ENCODE measurements around the gene CX3CL1. TPM values are rescaled to one million over a fixed set of nuclear protein-coding genes. Genes with fewer than 3 reads are reported as not detected.
"Not testable (repeated sequence)": the region's sequence is repeated elsewhere in the genome, so short reads cannot be mapped to it uniquely, and the experiment has no call there.

Gene CX3CL1
- total RNA-seq = not detected

DNA sequence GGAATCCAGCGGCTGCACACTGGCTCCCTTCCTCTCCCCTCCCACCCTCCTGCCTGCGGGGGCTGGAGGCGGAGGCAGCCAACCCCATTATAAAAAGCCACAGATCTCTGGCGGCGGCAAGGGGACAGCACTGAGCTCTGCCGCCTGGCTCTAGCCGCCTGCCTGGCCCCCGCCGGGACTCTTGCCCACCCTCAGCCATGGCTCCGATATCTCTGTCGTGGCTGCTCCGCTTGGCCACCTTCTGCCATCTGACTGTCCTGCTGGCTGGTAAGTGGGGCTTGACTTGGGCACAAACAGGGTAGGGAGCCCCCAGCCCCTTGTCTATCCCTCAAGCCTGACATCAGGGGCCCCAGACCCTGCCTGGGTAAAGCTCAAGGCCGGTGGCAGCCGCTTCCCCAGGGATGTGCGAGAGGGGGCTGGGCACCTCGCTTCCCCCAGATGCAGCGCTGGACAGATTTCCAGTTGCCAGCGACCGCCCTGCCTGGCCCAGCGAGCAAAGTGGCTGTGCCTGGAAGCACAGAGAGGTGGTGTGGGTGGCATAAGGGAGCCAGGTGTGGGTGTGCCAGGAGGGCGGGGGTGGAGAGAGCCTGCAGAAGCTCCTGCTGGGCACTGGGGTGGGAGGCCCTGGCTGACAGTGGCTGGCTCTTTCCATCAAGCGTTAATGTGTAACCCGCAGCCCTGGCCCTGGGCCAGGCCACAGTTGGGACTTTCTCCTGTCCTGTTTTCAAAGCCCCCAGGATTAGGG lies at the start of gene CX3CL1:
Gene CX3CL1, plus strand, starts transcription at position 119 of the 745 bp plus-strand sequence. Its CDS starts 79 bp downstream, at position 198.
- Mint-ChIP-seq H3K27ac (no peak within 1 kb of the TSS), H3K4me1 (ENCODE audit: low read depth in 2 of 2) (no peaks in the 10 kb centered on the region), H3K36me3 (no peaks in the 10 kb centered on the region), H3K4me3 (no peak within 1 kb of the TSS), H3K9me3 (no peaks in the 10 kb centered on the region), H3K27me3 (peaks cover 10 to 11% of the 10 kb centered on the region in 2 donors)
- no peak for ATAC-seq
- peak; percentile 49 for DNase-seq (ENCODE audit: low spot score)

DNA sequence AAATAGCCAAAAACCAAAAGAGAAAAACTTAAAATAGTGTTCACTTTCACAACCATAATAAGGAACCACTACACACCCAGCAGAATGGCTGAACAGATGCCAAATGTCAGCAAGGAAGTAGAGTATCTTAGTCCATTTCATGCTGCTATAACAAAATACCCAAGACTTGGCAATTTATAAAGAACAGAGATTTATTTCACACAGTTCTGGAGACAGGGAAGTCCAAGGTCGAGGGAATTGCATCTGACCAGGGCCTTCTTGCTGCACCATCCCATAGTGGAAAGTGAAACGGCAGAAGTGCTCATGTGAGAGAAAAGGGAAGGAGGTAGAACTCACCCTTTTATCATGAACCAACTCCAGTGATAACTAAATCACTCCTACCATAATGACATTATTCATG lies 47.5 kb upstream of the CX3CL1 start:
- no peak overlapping the region for H3K27ac Mint-ChIP-seq
- H3K9me3 Mint-ChIP-seq = no peaks in the 10 kb centered on the region
- H3K4me3 Mint-ChIP-seq = no peak overlapping the region
- DNase-seq (ENCODE audit: low spot score) (no peak), ATAC-seq (no peak)
- H3K27me3 Mint-ChIP-seq = peaks cover 3 to 8% of the 10 kb centered on the region in 2 donors
- no peaks in the 10 kb centered on the region for H3K4me1 Mint-ChIP-seq (ENCODE audit: low read depth in 2 of 2)
- H3K36me3 Mint-ChIP-seq = no peaks in the 10 kb centered on the region

DNA sequence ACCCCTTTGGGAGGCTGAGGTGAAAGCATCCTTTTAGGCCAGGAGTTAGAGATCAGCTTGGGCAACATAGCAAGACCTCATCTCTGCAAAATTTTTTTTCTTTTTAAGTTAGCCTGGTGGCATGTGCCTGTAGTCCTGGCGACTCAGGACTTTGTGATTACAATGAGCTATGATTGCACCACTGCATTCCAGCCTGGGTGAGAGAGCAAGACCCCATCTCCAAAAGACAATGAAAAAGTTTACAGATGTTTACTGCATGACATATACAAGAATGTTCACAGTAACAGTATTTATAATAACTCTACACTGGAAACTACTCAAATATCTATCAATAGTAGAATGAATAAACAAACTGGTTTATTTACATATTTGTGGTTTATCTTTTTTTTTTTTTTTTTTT lies 46.8 kb upstream of the CX3CL1 start:
- no peak overlapping the region for H3K4me3 Mint-ChIP-seq
- DNase-seq (ENCODE audit: low spot score) (no peak), ATAC-seq (no peak)
- H3K4me1 Mint-ChIP-seq (ENCODE audit: low read depth in 2 of 2) = no peaks in the 10 kb centered on the region
- no peaks in the 10 kb centered on the region for H3K9me3 Mint-ChIP-seq
- H3K27me3 Mint-ChIP-seq = peaks cover 5 to 8% of the 10 kb centered on the region in 2 donors
- no peaks in the 10 kb centered on the region for H3K36me3 Mint-ChIP-seq
- no peak overlapping the region for H3K27ac Mint-ChIP-seq

DNA sequence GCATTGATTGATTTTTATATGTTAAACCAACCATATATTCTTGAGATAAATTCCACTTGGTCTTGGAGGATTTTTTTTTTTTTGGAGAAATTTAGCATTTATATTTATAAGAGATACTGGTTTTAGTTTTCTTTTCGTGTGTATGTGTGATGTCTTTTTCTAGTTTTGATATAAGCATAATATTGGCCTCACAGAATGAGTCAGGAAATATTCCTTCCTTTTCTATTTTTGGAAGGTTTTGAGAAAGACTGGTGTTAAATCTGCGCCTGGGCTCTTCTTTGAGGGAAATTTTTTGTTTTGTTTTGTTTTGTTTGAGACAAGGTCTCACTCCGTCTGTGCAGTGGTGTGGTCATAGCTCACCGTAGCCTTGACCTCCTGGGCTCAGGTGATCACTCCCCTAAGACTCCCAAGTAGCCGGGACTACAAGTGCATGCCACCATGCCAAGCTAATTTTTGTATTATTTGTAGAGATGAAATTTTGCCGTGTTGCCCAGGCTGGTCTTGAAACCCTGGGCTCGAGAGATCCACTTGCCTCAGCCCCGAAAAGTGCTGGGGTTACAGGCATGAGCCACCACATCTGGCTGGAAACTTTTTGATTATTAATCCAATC lies 42.5 kb upstream of the CX3CL1 start:
- DNase-seq (ENCODE audit: low spot score) (no peak), ATAC-seq (no peak)
- H3K27me3 Mint-ChIP-seq = peaks cover 14 to 24% of the 10 kb centered on the region in 2 donors
- H3K4me3 Mint-ChIP-seq = no peak overlapping the region
- H3K9me3 Mint-ChIP-seq = no peaks in the 10 kb centered on the region
- no peak overlapping the region for H3K27ac Mint-ChIP-seq
- no peaks in the 10 kb centered on the region for H3K36me3 Mint-ChIP-seq
- no peaks in the 10 kb centered on the region for H3K4me1 Mint-ChIP-seq (ENCODE audit: low read depth in 2 of 2)

DNA sequence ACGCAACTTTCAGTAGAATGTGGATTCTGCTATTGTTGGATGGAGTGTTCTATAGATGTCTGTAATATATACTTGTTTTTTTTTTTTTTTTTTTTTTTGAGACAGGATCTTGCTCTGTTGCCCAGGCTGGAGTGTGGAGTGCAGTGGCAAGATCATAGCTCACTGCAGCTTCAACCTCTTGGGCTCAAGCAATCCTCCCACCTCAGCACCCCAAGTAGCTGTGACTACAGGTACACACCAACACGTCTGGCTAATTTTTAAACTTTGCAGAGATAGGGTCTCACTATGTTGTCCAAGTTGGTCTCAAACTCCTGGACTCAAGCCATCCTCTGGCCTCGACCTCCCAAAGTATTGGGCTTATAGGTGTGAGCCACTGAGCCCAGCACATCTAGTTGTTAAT lies 40.9 kb upstream of the CX3CL1 start:
- Mint-ChIP-seq H3K9me3 (no peaks in the 10 kb centered on the region), H3K27me3 (peaks cover 23 to 33% of the 10 kb centered on the region in 2 donors), H3K4me1 (ENCODE audit: low read depth in 2 of 2) (no peaks in the 10 kb centered on the region), H3K27ac (no peak overlapping the region), H3K36me3 (no peaks in the 10 kb centered on the region), H3K4me3 (no peak overlapping the region)
- DNase-seq (ENCODE audit: low spot score) (no peak), ATAC-seq (no peak)

DNA sequence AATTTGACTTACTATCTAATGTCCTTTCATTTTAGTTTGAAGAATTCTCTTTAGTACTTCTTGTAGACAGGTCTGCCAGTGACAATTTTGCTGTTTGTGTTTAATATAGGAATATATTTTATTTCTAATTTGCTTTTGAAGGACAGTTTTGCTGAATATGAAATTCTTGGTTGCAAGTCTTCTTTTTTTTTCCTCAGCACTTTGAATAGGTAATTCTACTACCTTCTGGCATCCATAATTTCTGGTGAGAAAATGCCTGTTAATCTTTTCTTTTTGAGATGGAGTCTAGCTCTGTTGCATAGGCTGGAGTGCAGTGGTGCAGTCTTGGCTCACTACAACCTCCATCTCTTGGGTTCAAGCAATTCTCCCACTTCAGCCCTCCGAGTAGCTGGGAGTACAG lies 38.9 kb upstream of the CX3CL1 start:
- Mint-ChIP-seq H3K27me3 (peaks cover 25 to 35% of the 10 kb centered on the region in 2 donors), H3K4me1 (ENCODE audit: low read depth in 2 of 2) (no peaks in the 10 kb centered on the region), H3K9me3 (no peaks in the 10 kb centered on the region), H3K4me3 (no peak overlapping the region), H3K36me3 (no peaks in the 10 kb centered on the region), H3K27ac (no peak overlapping the region)
- ATAC-seq (no peak), DNase-seq (ENCODE audit: low spot score) (no peak)

DNA sequence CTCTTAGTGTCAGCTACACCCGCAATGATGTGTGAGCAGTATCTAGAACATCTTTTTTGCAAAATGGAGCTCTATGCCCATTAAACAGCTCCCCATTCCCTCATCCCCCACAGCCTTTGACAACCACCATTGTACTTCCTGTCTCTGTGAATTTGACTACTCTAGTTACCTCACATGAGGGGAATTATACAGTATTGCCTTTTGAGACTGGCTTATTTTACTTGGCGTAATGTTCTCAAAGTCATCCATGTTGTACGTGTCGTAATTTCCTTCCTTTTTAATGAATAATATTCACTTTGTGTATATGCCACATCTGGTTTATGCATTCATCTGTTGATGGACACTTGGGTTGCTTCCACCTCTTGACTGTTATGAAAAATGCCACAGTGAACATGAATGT lies 36.9 kb upstream of the CX3CL1 start:
- Mint-ChIP-seq H3K36me3 (no peaks in the 10 kb centered on the region), H3K27ac (no peak overlapping the region), H3K4me3 (no peak overlapping the region), H3K27me3 (peaks cover 30 to 38% of the 10 kb centered on the region in 2 donors), H3K9me3 (no peaks in the 10 kb centered on the region), H3K4me1 (ENCODE audit: low read depth in 2 of 2) (no peaks in the 10 kb centered on the region)
- DNase-seq (ENCODE audit: low spot score) (no peak), ATAC-seq (no peak)

DNA sequence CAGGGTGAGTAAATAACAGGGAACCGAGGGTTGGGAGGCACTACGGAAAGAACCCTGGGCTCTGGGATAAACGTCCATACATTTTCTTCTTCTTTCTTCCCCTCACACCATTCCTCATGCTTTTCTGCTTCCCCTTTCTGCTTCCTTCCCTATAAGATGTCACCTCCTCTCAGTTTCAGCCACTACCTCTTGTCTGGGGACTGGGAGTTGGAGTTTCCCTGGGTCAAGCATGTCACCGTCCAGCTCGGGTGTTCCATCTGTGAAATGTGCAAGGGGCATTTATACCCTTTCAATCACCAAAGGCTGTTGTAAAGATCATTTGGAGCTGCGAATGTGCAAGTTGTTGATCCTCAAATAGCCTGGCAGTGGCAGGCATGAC lies 31.2 kb upstream of the CX3CL1 start:
- no peak for ATAC-seq
- DNase-seq (ENCODE audit: low spot score) = no peak
- Mint-ChIP-seq H3K27me3 (peaks cover 42 to 44% of the 10 kb centered on the region in 2 donors), H3K9me3 (no peaks in the 10 kb centered on the region), H3K4me3 (no peak overlapping the region), H3K36me3 (no peaks in the 10 kb centered on the region), H3K4me1 (ENCODE audit: low read depth in 2 of 2) (no peaks in the 10 kb centered on the region), H3K27ac (no peak overlapping the region)

DNA sequence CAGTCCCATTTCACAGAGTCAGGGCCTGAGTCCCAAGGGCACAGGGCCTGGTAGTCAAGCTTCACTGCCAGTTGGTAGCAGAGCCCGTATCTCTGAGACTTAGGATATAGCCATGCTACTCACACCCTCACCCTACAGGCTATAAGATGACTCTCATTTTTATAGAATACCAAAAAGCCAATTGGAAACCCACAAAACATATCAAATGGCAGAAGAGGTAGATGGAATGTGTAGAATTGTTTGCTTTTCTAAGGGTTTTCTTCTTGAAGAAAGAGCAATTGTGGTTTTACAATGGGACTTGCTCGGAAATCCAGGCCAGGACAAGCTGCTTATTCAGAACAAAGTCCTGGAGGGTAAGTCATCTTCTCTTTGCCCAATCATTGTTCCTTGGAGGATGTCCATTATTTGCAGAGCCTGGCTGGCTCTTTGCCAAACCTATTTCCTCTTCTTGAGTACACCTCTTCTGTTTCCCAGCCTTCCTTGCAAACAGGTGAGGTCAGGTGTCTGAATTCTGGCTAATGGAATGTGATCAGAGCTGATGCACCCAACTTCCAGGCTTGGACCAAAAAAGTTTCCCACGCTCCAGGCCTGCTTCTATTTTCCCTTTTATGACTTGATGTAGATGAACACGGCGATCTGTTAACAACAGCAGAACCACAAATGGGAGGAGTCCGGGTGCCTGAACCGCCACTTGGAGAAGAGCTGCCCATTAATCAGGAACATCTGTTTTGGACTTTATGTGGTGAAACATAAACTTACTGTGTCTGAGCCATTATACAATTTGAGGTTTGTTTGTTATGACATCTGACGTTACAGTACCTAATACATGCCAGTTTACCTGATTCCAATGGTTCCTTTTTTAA lies 30.6 kb upstream of the CX3CL1 start:
- no peaks in the 10 kb centered on the region for H3K4me1 Mint-ChIP-seq (ENCODE audit: low read depth in 2 of 2)
- no peaks in the 10 kb centered on the region for H3K36me3 Mint-ChIP-seq
- H3K9me3 Mint-ChIP-seq = no peaks in the 10 kb centered on the region
- DNase-seq (ENCODE audit: low spot score) (no peak), ATAC-seq (no peak)
- no peak overlapping the region for H3K27ac Mint-ChIP-seq
- peaks cover 40 to 45% of the 10 kb centered on the region in 2 donors for H3K27me3 Mint-ChIP-seq
- H3K4me3 Mint-ChIP-seq = no peak overlapping the region

DNA sequence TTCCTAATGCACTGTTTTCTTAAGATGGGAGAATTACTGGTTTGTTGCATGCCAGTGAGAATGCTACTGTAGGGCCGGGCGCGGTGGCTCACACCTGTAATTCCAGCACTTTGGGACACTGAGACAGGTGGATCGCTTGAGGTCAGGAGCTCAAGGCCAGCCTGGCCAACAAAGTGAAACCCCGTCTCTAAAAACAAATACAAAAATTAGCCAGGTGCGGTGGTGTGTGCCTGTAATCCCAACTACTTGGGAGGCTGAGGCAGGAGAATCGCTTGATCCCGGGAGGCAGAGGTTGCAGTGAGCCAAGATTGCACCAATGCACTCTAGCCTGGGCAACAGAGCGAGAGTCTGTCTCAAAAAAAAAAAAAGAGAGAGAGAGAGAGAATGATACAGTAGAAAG lies 29.7 kb upstream of the CX3CL1 start:
- not testable (repeated sequence) for H3K36me3 Mint-ChIP-seq; H3K4me3 Mint-ChIP-seq; H3K27ac Mint-ChIP-seq; DNase-seq (ENCODE audit: low spot score); H3K9me3 Mint-ChIP-seq; ATAC-seq; H3K4me1 Mint-ChIP-seq (ENCODE audit: low read depth in 2 of 2)
- peaks cover 46 to 54% of the 10 kb centered on the region in 2 donors for H3K27me3 Mint-ChIP-seq

DNA sequence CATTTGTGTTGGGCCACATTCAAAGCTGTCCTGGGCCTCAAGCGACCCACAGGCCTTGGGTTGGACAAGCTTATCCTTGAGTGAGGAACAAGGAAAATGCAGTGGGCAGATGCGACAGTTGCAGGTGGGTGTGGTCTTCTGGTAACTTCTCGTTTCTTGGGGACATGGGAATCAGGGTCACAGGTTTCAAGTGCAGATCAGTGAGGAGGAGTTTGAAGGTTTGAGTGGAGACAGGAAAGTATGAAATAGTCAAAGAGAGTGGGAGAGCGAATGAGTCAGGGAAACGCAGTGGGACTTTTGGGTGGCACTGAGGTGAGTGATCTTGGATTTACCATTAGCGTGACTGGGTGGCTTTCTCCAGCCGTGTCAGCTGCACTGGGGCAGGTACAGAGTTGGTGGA lies 29.1 kb upstream of the CX3CL1 start:
- Mint-ChIP-seq H3K27ac (no peak overlapping the region), H3K9me3 (no peaks in the 10 kb centered on the region)
- no peak for ATAC-seq

DNA sequence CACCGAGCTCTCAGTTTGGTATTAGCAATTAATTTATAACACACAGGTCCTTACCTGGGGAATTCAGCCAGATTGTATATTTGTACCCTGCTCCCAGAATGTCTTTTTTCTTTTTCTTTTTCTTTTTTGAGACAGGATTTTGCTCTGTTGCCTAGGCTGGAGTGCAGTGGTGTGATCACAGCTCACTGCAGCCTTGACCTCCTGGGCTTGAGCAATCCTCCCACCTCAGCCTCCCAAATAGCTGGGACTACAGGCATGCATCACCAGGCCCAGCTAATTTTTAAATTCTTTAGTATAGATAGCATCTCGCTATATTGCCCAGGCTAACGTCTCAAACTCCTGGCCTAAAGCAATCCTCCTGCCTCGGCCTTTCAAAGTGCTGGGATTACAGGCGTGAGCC lies 28.2 kb upstream of the CX3CL1 start:
- H3K9me3 Mint-ChIP-seq; H3K27ac Mint-ChIP-seq; H3K4me3 Mint-ChIP-seq; H3K36me3 Mint-ChIP-seq; ATAC-seq; H3K4me1 Mint-ChIP-seq (ENCODE audit: low read depth in 2 of 2); DNase-seq (ENCODE audit: low spot score): not testable (repeated sequence)
- H3K27me3 Mint-ChIP-seq = peaks cover 47 to 60% of the 10 kb centered on the region in 2 donors

More for the DNA sequence above, 29.1 kb upstream of the CX3CL1 start:
- H3K4me3 Mint-ChIP-seq = no peak overlapping the region
- DNase-seq (ENCODE audit: low spot score) = no peak
- H3K27me3 Mint-ChIP-seq = peaks cover 46 to 60% of the 10 kb centered on the region in 2 donors
- no peaks in the 10 kb centered on the region for H3K36me3 Mint-ChIP-seq
- no peaks in the 10 kb centered on the region for H3K4me1 Mint-ChIP-seq (ENCODE audit: low read depth in 2 of 2)

DNA sequence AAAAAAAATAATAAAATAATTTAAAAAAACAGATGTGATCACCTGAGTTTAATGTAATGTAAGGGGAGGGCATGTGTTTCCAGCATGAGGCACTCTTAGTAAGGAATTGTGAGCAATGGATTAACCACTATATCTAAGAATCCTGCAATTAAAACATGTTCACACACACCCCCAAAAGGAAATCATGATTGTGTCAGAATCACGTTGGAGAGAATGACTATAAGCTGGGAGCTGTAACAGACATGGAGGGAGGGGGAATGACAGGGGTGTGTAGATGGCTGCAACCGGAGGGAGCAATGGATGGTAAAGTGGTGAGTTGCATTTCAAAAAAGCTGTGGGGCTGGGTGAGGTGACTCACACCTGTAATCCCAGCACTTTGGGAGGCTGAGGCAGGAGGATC lies 27.3 kb upstream of the CX3CL1 start:
- Mint-ChIP-seq H3K27me3 (peaks cover 50 to 62% of the 10 kb centered on the region in 2 donors), H3K36me3 (no peaks in the 10 kb centered on the region), H3K4me1 (ENCODE audit: low read depth in 2 of 2) (peaks cover 6 to 7% of the 10 kb centered on the region in 2 donors), H3K27ac (no peak overlapping the region), H3K4me3 (no peak overlapping the region), H3K9me3 (no peaks in the 10 kb centered on the region)
- ATAC-seq (no peak), DNase-seq (ENCODE audit: low spot score) (no peak)

DNA sequence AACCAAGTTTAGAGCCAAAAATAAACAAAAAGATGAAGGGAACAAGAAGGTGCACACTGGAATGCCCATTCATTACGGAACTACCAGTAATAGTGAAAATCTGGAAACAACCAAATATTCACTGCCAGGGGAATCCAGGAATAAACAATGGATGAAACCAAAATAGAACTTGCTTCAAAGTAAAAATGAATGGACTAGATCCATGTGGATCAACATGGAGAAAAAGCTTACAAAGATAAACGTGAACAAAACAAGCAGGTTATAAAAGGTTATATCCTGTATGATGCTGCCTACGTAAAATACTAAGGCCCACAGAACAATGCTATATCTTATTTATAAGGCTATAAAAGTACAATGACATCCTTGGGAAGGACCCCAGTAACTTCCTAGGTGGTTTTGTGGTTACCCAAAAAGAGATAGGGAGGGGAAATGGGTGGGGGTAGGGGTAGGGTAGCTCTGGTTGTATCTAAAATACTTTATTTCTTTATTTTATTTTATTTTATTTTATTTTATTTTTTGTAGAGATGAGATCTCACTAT lies 26.6 kb upstream of the CX3CL1 start:
- DNase-seq (ENCODE audit: low spot score) (no peak), ATAC-seq (no peak)
- Mint-ChIP-seq H3K27ac (no peak overlapping the region), H3K9me3 (no peaks in the 10 kb centered on the region), H3K4me1 (ENCODE audit: low read depth in 2 of 2) (peaks cover 6 to 7% of the 10 kb centered on the region in 2 donors), H3K27me3 (peaks cover 50 to 63% of the 10 kb centered on the region in 2 donors), H3K36me3 (no peaks in the 10 kb centered on the region), H3K4me3 (no peak overlapping the region)
